GM12892 (cell line): ENCODE data around the gene TMEM132A.
A peak's percentile ranks its signal among the peaks of the same experiment; 100 is the strongest.

ENCODE experiments used
- DNase-seq: peaks from one replicate; pipeline ENCODE4 v3.0.0; 2011; ENCODE audit not compliant: insufficient read length
- FAIRE-seq: peaks from 2 replicates; lab custom pipeline; 2011; peaks lifted over from hg19 to GRCh38; lab: Jason Lieb, UNC
- POLR2A ChIP-seq: IDR thresholded peaks from 2 replicates; pipeline ENCODE4 v1.6.1; 2011; ENCODE audit warnings: low read depth, low read length, control low read depth
- POLR2AphosphoS5 ChIP-seq: IDR thresholded peaks from 2 replicates; pipeline ENCODE4 v1.6.1; 2011; ENCODE audit warnings: low read depth, low read length, control low read depth
- TAF1 ChIP-seq: IDR thresholded peaks from 2 replicates; pipeline ENCODE4 v1.6.1; 2011; ENCODE audit warnings: low read depth, mild to moderate bottlenecking, control low read depth, low read length, borderline replicate concordance

The TMEM132A gene

DNA sequence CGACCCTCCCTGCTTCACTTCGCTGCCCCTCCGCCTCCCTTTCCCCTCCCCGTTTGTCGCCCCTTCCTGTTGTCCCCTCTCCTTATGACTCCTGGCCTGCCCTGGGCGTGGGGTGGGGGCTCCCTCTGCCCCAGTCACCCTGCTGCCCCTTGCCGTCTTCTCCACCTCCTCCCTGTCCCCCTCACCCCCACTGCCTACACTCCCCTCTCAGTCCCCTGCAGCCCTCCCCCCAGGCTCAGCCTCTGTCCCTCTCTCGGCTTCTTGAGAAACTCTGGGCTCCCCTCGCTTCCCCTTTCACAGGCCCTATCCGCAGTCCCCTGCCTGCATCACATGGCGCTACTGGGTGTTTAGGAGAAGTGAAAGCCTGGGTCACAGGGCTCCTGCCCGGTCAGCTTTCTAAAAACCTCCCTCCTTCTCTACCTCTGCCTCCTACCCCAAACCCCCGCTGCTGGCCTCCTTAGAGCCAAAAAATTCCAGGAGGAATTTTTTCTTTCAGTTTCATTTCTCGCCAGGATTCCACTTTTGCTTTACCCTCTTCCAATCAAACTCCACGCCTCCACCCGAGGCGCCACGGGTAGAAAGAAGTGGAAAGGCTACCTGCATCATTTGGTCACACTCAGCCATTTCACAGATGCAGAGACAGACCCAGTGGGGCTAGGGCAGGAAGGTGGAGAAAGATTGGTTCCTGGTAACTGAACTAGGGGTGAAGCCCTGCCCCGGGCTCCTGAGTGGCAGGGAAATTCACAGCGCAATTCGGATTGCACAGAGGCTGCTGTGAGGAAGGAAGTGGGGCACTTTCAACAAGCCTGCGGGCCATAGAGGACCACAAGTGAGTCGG lies 27.9 kb downstream of the TMEM132A start, which contains the start of gene SLC15A3:
Gene SLC15A3, minus strand, starts transcription at position 273 of the 838 bp plus-strand sequence. CDS start 625 bp downstream, outside the sequence.
- peak; percentile 69 for DNase-seq
- peak; percentile 99 for FAIRE-seq
- TF ChIP-seq POLR2AphosphoS5 (peak; percentile 63; the same call in 1 of the 2 replicates), TAF1 (peak; percentile 56; the same call in 1 of the 2 replicates), POLR2A (0 out of 2 replicates have a peak, but pooled peaks have one; percentile 18)

DNA sequence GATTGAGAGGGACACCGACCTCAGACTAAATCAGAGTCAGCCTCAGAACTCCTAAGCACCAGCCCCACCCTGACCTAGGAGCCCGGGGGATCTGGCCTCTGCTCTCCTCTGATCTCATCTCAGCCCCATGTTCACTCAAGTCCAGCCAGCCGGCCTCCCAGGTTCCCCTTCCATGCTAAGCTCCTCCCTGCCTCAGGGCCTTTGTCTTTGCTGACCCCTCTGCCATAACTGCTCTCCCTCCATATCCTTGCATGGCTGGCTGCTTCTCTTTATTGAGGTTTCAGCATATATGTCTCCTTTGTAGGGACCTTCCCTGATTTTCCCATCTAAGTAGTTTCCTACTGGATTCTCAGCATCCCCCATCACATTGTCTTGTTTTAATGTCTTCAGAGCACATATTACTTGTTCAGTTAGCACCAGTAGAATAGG lies 28.5 kb downstream of the TMEM132A start:
- TF ChIP-seq TAF1: no peak
- TF ChIP-seq POLR2AphosphoS5: no peak
- peak; percentile 48; the same call in 1 of the 2 replicates for TF ChIP-seq POLR2A
- no peak for FAIRE-seq

GRCh38 chr11:60953781-60954180 lies 29.5 kb downstream of the TMEM132A start:
- DNase-seq (no peak), FAIRE-seq (no peak)
- TF ChIP-seq TAF1 (no peak), POLR2A (peak; percentile 43; the same call in 1 of the 2 replicates), POLR2AphosphoS5 (no peak)

More for the DNA sequence above, 28.5 kb downstream of the TMEM132A start:
- no peak for DNase-seq

DNA sequence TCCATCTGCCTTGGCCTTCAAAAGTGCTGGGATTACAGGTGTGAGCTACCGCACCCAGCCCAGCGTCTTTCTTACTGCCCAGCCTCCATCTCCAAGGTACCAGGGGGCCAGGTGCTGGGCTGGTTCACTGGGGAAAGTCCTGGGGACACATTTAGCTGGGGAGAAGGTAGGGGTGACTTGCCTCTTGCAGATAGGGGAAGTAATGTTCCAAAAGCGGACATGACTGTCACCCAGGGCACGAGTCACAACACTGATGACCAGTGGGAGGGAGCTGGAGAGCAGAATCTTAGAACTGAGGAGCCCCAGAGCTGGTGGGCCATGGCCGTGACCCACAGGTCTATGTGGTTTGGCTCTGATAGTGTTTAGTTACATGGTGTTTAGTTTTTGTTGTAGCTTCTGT lies 30.2 kb downstream of the TMEM132A start:
- no peak for TF ChIP-seq TAF1
- DNase-seq (no peak), FAIRE-seq (peak; percentile 98)

- DNase-seq: no peak
- TF ChIP-seq TAF1 (no peak), POLR2AphosphoS5 (no peak), POLR2A (no peak)
- no peak for FAIRE-seq
These were observed 31.3 kb downstream of the TMEM132A start for GRCh38 chr11:60955571-60955970.

DNA sequence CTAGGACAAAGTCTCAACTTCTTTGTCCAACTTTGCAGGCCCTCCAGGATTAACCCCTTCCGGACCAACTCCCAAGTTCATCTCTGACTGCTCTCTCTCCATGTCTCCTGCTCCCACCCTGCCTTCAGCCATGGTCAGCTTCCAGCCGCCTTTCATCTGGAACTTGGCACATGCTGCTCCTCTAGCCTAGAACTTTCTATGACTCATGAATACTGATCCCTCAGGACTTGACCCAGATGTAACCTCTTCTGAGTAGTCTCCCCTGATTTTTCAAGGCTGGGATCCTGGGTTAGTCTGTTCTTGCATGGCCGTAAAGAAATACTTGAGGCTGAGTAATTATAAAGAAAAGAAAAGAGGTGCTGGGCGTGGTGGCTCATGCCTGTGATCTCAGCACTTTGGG lies 32.9 kb downstream of the TMEM132A start:
- TF ChIP-seq POLR2AphosphoS5 (no peak), POLR2A (no peak), TAF1 (no peak)
- DNase-seq: no peak

DNA sequence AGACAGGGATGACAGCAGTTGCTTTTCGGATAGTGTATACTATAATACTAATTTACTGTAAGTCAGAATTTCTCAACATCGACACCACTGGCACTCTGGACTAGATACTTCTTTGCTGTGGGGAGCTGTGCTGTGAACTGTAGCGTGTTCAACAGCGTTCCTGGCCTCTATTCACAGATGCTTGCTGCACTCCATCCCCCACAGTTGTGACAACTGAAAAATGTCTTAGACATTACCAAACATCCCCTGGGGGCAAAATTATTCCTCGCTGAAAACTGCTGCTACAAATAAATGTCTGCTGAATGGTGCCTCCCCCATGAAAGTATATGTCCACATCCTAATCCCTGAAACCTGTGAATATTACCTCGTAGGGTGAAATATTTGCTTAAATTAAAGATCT lies 35.2 kb downstream of the TMEM132A start:
- TF ChIP-seq TAF1 (no peak), POLR2AphosphoS5 (no peak), POLR2A (no peak)
- FAIRE-seq: peak; percentile 63
- DNase-seq: no peak

More for the DNA sequence above, 32.9 kb downstream of the TMEM132A start:
- no peak for FAIRE-seq

- TF ChIP-seq TAF1: no peak
- no peak for TF ChIP-seq POLR2A
- TF ChIP-seq POLR2AphosphoS5: no peak
- peak; percentile 14 for FAIRE-seq
- DNase-seq: no peak
These were observed 36.1 kb downstream of the TMEM132A start for GRCh38 chr11:60960405-60960804.

DNA sequence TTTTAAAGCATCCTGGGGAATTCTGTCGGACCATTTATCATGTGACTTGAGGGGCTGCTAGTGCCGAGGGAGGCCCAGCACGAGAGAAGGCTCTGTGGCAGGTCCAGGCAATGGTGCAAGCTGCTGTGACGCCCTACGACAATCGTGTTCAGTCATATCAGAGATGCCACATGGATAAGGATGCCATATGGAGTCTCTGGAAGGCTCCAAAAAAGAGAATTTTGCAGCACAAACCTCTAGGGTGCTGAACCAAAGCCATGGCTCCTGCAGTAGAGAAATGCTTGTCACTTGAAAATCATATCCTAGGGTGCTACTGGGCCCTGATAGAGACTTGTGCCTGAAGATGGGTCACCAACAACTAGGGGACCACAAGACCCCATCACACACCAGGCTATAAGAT lies 40.5 kb downstream of the TMEM132A start:
- no peak for DNase-seq
- TF ChIP-seq POLR2AphosphoS5: no peak
- FAIRE-seq: no peak

GRCh38 chr11:60966890-60967289 lies 42.6 kb downstream of the TMEM132A start:
- DNase-seq (no peak), FAIRE-seq (no peak)
- TF ChIP-seq POLR2AphosphoS5 (no peak), POLR2A (no peak), TAF1 (no peak)

GRCh38 chr11:60968223-60968622 lies 44.0 kb downstream of the TMEM132A start:
- FAIRE-seq (no peak), DNase-seq (no peak)
- TF ChIP-seq POLR2AphosphoS5 (no peak), TAF1 (no peak), POLR2A (no peak)

DNA sequence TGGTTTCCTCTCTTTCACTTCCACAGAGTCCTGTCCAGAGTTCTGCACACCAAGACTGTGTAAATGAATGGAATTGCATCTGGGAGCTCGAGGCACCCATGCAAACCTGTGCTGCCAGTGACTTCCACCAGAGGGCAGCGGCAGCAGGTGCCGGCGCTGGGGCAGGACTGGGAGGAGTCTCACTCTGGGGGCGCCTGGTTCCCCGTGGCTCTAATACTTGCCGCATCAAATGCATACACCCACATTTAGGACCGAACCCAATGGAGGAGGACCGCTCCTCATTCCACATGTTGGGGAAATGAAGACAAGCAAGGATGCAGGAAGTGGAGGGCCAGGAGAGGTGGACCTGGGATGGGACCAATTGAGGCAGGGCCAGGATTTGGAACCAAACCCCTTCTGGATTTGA lies 46.1 kb downstream of the TMEM132A start:
- FAIRE-seq: peak; percentile 93
- TF ChIP-seq POLR2AphosphoS5 (no peak), TAF1 (no peak), POLR2A (no peak)
- peak; percentile 64 for DNase-seq
